NCI-H2227 treated with DMSO at 0.1 percent for 48 hours (cell line): ENCODE data around the gene MYLK2.
"Not testable (repeated sequence)": the region's sequence is repeated elsewhere in the genome, so short reads cannot be mapped to it uniquely, and the experiment has no call there.

ENCODE experiments used
- DNase-seq: peaks from one replicate; lab custom pipeline; 2025; lab: John Stamatoyannopoulos, UW

Gene MYLK2

DNA sequence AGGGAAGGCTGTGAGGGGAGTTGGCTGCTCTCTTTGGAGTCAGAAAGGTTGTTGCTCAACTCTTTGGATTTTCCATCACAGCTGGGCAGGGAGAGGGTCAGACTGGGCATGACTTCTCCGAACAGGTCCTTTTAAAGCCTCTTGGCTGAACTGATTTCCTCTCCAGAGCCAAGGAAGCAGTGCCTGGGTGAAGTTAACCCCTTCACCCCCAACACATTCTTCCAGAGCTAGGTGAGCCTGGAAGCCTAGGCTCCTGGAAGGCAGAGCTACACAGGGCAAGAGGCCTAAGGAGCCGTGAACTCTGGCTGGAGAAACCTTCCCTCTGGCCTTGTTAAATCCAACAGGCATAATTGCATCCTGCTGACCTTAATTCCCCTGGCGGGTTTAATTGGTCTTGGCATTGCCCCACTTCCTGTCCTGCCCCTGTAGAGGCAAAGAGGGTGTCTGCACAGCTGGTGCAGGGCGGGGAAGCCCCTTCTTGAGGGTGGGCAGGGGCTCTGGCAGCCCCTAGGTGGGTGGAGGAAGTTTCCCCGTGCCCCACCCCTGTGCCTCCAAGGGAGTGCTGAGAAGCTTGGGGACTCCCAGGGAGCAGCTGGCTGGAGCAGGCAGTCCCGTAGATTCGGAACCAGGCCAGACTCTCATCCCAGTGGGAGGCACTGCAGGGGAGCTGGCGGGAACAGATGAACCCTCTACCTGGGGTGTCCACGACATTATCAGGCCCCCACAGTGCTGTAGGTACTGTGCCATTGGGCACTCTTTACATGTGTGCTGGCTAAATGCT lies 3.6 kb upstream of the MYLK2 start:
- no peak for DNase-seq

DNA sequence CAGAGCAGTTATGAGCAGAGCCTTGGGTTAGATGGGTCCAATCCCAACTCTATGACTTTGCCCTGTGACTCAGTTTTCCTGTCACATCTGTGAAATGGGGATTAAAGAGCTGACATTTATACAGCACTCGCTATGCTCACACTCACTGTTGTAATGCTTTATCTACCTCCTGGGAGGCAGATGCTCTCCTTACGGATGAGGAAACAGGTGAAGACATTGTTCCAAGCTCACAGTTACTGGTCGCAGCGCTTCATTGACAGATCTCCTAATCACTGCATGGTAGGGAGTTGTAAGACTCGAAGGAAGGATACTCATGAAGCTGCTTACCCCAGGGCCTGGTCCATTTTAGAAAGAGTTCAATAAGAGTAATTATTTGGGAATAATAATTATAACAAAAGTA lies 2.9 kb upstream of the MYLK2 start:
- DNase-seq: no peak

DNA sequence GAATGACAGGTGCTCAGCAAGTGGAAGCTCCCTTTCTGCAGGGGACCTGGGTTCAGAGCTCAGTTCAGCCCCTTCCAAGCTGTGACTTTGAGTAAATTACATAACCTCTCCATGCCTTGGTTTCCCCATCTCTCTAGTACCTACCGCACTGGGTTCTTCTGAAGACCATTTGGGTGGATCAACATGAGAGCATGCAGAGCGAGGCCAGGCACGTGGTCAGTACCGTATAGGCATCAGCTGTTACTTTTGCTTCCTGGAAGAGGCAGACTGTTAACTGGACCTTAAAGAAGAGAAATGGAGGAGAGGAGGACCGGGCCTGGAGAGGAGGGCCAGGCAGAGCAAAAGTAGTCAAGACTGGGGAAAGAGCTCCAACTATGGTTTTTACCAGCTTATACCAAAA lies 1.7 kb upstream of the MYLK2 start:
- no peak for DNase-seq

DNA sequence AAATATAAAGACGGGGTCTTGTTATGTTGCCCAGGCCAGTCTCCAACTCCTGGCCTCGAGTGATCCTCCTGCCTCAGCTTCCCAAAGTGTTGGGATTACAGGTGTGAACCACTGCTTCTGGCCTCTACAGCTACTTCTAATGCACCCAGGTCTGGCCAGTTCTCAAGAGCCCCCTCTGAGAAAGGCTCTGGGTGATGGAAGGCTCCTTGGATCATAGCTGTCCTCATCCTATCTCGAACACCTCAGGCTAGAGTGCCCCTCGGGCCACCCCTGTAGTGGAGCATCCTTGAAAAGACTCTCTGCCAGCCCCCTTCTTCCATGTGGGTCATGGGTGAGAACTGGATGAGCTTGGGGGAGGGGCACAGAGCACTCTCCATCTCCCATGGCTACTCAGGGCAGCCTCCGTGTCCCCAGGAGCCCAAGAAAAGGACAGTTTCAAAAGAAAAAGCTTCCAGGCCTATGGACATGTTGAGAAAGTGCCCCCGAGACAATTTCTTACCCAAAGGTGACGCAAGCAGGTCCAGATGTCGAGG lies 714 bp upstream of the MYLK2 start:
- no peak for DNase-seq

DNA sequence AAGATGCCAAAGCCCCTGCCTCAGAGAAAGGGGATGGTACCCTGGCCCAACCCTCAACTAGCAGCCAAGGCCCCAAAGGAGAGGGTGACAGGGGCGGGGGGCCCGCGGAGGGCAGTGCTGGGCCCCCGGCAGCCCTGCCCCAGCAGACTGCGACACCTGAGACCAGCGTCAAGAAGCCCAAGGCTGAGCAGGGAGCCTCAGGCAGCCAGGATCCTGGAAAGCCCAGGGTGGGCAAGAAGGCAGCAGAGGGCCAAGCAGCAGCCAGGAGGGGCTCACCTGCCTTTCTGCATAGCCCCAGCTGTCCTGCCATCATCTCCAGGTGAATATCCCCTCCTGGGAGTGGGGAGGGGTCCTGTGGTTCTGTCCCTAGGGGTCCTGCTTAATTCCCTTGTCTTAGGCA lies 1.1 kb downstream of the MYLK2 start:
- DNase-seq: no peak

DNA sequence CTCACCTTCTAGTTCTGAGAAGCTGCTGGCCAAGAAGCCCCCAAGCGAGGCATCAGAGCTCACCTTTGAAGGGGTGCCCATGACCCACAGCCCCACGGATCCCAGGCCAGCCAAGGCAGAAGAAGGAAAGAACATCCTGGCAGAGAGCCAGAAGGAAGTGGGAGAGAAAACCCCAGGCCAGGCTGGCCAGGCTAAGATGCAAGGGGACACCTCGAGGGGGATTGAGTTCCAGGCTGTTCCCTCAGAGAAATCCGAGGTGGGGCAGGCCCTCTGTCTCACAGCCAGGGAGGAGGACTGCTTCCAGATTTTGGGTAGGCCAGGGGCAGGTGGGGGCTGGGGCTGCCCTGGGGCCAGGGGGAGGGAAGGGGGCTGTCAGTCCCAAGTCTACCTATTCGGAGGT lies 2.3 kb downstream of the MYLK2 start:
- no peak for DNase-seq

DNA sequence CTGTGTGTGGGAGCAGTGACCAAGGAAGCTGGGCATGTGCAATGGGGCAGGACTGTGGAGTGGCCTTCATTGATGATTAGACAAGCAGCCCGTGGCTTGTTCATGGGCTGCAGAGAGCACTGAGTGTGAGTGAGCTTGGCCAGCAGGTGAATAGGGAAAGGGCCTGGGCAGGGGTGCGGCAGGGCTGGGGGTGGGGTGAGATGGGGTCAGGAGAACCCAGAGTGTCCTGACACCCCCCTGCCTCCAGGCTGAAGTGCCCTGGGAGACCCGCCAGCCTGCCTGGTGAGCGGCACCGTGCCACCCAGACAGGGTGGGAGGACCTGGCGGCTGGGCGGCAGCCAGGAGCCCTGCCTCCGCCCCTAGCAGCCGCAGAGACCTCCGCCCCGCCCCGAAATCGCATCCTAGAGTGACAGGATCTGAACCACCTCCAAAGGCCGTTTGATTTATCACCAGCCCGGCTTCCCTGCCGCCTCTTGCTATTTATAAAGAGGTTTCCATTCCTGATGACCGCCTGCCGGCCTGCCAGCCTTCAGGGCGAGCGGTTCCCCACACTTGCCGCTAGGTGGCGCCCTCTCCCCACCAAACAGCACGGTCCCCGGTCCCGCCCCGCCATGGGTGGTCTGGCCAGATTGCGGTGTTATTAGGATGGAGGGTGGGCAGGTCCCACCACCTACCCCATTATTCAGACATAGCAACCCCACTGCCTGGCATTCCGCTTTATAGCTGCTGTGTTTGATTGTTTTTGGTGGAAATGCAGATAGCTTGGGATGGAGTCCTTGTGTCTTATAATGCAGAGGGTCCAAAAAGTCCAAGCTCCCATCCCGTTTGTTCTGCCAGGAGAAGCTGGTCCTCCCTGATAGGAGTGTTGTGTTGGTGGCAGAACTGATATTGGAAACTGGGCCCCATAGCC lies 3.5 kb downstream of the MYLK2 start:
- DNase-seq: peak; percentile 84

DNA sequence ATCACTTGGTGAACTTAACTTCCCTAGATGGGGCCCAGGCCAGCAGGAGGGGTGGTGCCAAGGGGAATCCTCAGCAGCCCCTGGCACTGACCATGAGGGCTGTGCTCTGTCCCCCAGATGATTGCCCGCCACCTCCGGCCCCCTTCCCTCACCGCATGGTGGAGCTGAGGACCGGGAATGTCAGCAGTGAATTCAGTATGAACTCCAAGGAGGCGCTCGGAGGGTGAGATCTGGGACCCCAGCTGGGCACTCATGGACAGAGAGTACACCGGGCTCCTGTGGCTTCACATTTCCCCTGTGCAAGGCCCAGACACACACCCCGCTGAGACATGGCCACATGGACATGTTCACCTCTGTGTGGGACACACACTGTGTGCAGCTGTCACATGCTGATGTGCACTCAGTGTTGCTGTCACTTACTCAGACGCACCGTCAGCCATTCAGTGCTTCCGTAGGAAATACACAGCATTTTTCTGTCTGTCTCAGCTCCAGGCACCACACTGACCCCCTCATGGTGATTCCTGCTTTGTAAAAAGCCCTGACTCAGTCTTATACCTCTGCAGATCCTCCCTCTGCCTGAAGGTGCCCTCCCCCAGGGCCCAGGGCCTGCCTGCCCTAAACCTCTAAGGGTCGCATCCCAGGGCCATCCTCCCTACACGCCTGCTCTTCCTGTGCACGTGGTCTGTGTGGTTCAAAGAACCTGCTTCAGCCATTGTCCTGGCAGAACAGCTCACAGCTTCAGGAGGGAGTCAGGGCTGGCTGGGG lies 4.4 kb downstream of the MYLK2 start:
- no peak for DNase-seq

DNA sequence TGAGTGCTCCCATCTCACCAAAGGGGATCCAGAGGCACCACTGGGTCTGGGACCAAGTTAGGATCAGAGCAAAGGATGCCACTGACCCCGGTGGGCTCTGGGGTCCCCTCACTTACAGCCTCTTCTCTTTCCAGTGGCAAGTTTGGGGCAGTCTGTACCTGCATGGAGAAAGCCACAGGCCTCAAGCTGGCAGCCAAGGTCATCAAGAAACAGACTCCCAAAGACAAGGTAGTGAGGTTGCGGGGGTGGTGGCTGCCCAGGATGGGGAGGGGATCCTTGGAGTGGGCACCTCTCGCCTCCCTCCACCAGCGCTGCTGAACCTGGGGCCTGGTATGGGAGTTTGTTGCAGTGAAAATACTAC lies 4.9 kb downstream of the MYLK2 start:
- no peak for DNase-seq

DNA sequence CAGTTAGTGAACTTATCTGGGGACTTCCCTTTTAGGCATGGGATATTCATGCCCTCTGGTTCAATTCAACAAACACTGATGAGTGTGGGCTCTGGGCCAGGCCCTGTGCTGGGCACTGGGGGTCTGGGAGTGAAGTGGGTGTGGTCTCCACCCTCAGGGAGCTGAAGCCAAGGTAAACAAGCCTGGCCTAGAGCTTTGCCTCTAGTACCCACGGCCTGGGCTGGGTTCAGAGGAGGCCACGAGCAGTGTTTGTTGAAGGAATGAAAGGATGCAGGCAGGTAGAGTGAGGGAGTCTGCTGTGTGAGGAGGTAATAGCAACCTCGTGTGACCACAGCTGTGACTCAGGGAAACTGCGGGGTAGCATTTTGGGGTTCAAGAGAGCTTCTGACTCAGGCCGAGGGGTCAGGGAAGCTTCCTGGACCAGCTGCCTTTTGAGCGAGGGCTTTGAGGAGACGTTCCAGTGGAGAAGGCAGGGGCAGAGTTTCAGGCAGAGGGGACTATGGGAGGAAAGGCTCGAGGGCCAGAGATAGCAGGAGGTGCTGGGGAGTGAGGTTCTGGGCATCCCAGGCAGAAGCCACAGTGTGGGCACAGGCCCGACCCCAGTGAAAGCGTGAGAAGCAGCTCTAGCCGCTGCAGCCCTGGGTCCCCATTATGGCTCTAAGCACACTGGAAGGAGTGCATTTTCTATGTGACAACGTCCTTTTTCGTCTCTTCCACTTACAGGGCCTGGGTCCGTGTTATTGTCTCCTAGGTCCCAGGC lies 5.6 kb downstream of the MYLK2 start:
- no peak for DNase-seq

DNA sequence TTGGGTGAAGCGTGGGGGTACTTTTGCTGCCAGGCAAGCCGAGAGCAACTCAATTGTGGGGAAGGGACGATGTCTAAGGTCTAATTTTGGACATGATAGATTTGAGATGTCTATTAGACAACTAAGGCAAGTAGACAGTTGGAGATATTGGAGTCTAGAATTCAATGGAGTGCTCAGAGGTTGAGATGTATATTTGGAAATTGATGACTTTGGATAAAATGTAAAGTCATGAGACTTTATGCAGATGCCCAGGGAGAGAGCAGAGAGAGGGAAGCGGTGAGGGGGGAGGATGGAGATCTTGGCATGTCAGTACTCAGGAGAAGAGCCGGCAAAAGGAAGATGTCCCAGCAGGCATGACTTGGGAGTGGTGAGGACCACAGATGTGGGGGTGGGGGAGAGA lies 6.9 kb downstream of the MYLK2 start:
- no peak for DNase-seq

DNA sequence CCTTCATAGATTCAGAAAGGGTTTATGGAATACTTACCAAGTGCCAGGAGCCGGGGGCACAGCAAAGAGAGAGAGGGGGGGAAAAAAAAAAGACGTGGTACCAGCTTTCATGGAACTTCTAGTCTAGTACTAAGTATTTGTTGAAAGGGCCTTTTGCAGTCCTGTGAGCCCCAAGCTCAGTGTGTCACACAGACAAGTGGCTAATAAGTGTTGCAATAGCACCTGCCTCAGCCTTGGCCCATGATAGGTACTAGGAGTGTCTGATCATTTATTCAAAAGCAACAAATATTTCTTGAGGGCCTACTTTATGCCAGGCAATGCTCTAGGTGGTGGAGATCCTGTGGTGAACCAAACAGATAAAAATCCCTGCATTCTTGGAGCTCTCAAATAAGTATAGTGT lies 7.9 kb downstream of the MYLK2 start:
- DNase-seq: no peak

DNA sequence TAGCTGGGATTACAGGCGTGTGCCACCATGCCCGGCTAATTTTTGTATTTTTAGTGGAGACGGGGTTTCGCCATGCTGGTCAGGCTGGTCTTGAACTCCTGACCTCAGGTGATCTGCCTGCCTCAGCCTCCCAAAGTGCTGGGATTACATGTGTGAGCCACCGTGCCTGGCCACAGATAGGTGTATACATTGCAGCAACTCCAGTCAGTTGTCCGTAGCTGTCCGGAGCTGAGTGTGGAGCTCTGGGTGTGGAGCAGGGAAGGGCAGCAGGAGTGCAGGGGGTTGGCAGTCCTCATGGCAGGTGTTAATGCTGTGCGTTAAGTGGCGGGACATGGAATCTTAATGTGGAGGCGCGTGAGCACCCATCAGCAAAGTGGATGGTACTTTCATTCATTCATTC lies 8.9 kb downstream of the MYLK2 start:
- not testable (repeated sequence) for DNase-seq

DNA sequence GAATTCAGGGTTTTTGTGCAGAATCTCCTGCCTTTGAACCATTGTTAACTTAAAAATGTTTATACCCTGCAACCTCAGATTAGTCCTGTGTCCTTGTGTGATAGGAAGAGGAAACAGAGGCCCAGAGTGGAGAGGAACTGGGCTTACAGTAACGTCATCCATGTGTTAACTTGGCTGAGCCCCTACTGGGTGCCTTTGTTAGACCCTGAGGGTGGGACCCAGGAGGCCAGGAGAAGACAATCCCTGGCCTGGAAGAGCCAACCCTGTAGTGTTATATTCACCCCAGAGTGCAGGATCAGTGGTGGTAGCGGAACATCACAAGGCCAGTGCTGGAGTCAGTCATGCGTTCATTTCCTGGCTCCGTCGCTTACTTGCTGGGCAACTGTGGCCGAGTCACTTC lies 10.6 kb downstream of the MYLK2 start:
- no peak for DNase-seq

DNA sequence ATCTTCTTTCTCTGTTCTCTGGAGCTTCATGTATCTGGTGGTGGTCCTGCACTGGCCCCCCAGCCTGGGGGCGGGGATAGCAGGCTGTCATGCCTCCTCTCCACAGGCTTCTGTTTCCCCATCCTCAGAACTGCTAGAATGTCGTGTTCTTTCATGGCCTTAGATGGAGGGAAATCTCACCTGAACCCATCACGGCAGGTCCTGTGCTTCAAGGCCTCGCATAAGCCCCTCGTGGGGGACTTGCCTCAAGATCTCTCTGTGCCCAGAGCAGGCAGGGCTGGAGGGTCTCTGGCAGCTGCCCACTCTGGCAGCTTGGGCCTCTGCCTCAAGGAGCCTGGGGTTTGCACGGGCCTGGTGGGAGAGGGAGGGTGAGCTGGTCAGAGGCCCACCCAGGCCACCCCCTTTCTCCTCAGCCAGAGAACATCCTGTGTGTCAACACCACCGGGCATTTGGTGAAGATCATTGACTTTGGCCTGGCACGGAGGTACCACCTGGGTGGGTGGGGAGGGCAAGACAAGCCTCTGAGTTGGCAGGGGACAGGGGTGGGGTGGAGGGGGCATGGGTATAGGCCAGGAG lies 11.3 kb downstream of the MYLK2 start:
- no peak for DNase-seq

DNA sequence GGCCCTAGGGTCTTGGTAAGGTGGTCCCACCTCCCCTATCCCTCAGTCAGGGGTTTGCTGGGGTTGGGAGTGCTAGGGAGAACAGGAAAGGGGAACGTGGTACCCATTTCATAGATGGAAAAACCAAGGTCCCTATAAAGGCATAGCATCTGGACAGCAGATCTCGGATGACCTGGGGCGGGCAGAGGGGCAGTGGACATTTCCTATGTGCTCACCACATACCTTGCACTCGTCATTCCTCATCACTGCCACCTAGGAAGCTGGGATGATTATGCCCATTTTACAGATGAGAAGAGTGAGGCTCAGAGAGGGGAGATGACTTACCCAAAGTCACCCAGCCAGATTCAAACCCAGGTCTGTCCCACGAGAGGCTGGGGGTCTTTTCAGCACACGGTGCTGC lies 12.1 kb downstream of the MYLK2 start:
- no peak for DNase-seq

DNA sequence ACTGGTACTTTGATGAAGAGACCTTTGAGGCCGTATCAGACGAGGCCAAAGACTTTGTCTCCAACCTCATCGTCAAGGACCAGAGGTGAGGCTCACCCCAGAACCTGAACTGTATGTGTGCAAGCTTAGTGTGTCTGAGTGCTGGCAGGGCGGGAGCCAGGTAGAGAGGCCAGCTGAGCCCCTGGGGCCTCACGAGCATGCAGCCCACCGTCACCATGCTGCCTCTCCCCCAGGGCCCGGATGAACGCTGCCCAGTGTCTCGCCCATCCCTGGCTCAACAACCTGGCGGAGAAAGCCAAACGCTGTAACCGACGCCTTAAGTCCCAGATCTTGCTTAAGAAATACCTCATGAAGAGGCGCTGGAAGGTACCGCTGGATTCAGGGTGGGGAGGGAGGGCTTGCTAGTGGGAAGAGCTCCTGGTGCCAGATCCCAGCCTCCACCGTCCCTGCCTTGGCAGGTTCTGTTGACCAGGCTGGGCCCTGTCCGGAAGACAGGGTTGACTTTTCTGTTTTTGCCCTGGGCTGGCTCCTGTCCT lies 12.7 kb downstream of the MYLK2 start:
- no peak for DNase-seq

DNA sequence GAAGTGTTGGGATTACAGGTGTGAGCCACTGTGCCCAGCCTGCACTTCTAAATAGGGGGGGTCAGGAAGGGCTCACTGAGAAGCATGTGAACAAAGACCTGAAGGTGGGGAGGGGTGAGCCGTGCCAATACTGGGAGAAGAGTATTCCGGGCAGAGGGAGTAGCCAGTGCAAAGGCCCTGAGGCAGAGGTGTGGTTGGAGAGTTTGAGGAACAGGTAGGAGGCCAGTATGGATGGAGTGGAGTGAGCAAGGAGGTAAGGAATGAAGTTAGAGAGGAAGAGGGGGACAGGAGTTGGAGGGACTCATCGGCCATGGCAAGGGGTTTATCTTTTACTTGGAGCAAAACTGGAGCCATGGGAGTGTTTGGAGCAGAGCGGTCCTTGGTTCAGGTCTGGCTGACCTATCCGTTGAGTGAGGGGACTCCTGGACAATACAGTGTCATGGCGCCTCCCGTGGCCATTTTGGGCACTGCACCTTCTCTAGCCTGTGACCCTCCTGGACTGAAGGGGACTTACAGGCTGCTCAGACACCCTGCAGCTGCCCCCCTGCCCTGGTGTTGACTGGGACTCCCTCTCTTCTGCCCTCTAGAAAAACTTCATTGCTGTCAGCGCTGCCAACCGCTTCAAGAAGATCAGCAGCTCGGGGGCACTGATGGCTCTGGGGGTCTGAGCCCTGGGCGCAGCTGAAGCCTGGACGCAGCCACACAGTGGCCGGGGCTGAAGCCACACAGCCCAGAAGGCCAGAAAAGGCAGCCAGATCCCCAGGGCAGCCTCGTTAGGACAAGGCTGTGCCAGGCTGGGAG lies 14.2 kb downstream of the MYLK2 start:
- DNase-seq: no peak

DNA sequence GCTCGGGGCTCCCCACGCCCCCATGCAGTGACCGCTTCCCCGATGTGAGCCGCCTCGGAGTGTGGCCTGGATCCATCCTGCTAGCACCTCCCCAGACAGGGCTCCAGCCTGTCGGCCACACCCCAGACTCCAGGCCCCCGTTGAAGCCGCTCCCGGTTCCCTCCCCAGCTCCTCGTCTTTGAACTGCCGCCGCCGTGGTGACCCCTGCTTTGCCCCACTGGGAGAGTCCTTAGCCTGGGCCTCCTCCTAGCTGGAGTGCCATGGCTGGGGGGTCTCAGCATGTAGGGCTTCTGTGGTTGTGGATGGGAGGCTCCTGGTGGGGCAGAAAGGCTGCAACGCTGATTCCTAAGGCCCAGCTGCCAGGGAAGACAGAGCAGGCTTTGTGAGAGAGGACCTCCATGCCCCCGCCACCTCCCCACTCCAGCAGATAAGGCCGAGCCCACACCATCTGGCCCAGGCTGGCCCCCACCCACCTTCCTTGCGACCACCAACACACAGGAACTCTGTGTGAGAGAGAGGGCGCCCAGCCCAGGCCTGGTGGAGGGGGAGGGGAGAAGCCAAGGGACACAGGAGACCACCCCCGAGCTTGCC lies 14.9 kb downstream of the MYLK2 start:
- no peak for DNase-seq

DNA sequence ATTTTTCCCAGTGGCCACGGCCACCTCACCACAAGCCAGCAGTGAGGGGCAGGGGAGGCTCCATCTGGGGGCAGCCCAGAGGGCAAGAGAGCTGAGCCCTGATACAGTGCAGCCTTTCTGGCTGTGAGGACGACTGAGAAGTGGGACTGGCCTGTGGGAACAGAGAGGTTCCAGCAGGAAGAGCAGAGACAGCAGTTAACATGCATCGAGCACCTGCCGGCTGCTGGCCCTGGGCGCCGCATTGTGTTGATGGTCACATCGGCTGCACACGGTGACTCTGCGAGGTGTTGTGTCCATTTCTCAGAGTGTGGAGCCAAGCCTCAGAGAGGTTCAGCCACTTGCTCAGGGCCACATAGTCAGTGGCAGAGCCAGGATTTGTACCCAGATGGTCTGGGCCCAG lies 16.4 kb downstream of the MYLK2 start:
- DNase-seq: no peak
